Upper lobe of left lung (tissue), 4 donors: ENCODE data around the gene ZNF438.

ENCODE experiments used
- CTCF ChIP-seq, 6 experiments: fragments of 450-650 bp in 4 of 6; fragments of 200-600 bp in 2 of 6; sonication (generic) in 2 of 6; IDR thresholded peaks; one replicate each; pipeline ENCODE4 v1.5.1; 2016 to 2019; ENCODE audit warnings: antibody characterized with exemption in 6 of 6
- EP300 ChIP-seq, 4 donors: sonication (generic); formaldehyde crosslinking; IDR thresholded peaks; one replicate each; pipeline ENCODE4 v1.5.1; 2017; ENCODE audit warnings: antibody characterized with exemption in 4 of 4, control low read depth in 2 of 4
- POLR2A ChIP-seq, 4 donors: fragments of 450-650 bp; IDR thresholded peaks; one replicate each; pipeline ENCODE4 v1.5.1; 2016 to 2017; ENCODE audit warnings: antibody characterized with exemption in 4 of 4, mild to moderate bottlenecking in 2 of 4
- POLR2AphosphoS5 ChIP-seq, 2 donors: sonication (generic); formaldehyde crosslinking; IDR thresholded peaks; one replicate each; pipeline ENCODE4 v1.5.1; 2017; ENCODE audit warnings: antibody characterized with exemption in 2 of 2

- no peak for TF ChIP-seq POLR2AphosphoS5 (IDR thresholded peaks at IDR 0.05)
- no peak for TF ChIP-seq CTCF (IDR thresholded peaks at IDR 0.05)
- no peak for TF ChIP-seq POLR2A (IDR thresholded peaks at IDR 0.05)
- TF ChIP-seq EP300 (IDR thresholded peaks at IDR 0.05): no peak
These were observed 40.0 kb downstream of the ZNF438 start for GRCh38 chr10:30991647-30992011.
